CD14-positive monocyte (primary cell): ENCODE data around the gene AGAP1. TPM values are rescaled to one million over a fixed set of nuclear protein-coding genes. Genes with fewer than 3 reads are reported as not detected.

Experiments used
- DNase-seq, 3 donors: peaks; one replicate each; pipeline ENCODE4 v3.0.0-alpha.2; 2011 to 2022
- H2AFZ ChIP-seq: 2 replicates; pipeline ENCODE4 v1.6.0; 2012; ENCODE audit warnings: mild to moderate bottlenecking, low read depth, low read length, inconsistent platforms; ENCODE audit not compliant: insufficient read depth, poor library complexity, severe bottlenecking
- H3K27ac ChIP-seq, 2 donors: 1 replicate in 1 of 2; 2 replicates in 1 of 2; pipeline ENCODE4 v1.5.1; 2012 to 2013; ENCODE audit warnings: low read length in 2 of 2, control low read depth in 1 of 2, inconsistent platforms in 1 of 2, low read depth in 1 of 2, mild to moderate bottlenecking in 1 of 2
- H3K27me3 ChIP-seq, 2 donors: one replicate each; pipeline versions ENCODE4 v1.6.0 to v1.6.1; 2011 to 2013; ENCODE audit warnings: low read length in 2 of 2; ENCODE audit not compliant: control insufficient read depth in 2 of 2, insufficient read depth in 2 of 2
- H3K36me3 ChIP-seq, 2 donors: replicated peaks in 1 of 2; 1 replicate in 1 of 2; 2 replicates in 1 of 2; pipeline versions ENCODE4 v1.5.1 to v1.6.1; 2012 to 2013; ENCODE audit warnings: low read length in 2 of 2, control low read depth in 1 of 2, inconsistent platforms in 1 of 2, mild to moderate bottlenecking in 1 of 2; ENCODE audit not compliant: insufficient read depth in 2 of 2, control insufficient read depth in 1 of 2
- H3K4me1 ChIP-seq, 2 donors: 1 replicate in 1 of 2; 2 replicates in 1 of 2; pipeline versions ENCODE4 v1.5.1 to v1.6.1; 2012 to 2013; ENCODE audit warnings: low read length in 2 of 2, control low read depth in 1 of 2, inconsistent platforms in 1 of 2, mild to moderate bottlenecking in 1 of 2, moderate library complexity in 1 of 2; ENCODE audit not compliant: insufficient read depth in 2 of 2, control insufficient read depth in 1 of 2
- H3K4me2 ChIP-seq: replicated peaks from 2 replicates; pipeline ENCODE3; 2012; ENCODE audit warnings: low read length, moderate library complexity, mild to moderate bottlenecking; ENCODE audit not compliant: poor library complexity, severe bottlenecking; ENCODE audit errors: extremely low read depth
- H3K4me3 ChIP-seq, 3 experiments: fragments of 200-600 bp in 1 of 3; sonication (generic) in 1 of 3; replicated peaks in 1 of 3; 1 replicate in 2 of 3; 2 replicates in 1 of 3; pipeline ENCODE4 v1.5.1; 2011 to 2013; ENCODE audit warnings: low read length in 3 of 3, mild to moderate bottlenecking in 3 of 3, control low read depth in 2 of 3, low read depth in 2 of 3, inconsistent platforms in 1 of 3, moderate library complexity in 1 of 3
- H3K79me2 ChIP-seq: 2 replicates; pipeline ENCODE4 v1.6.0; 2012; ENCODE audit warnings: mild to moderate bottlenecking, control low read depth, inconsistent platforms, low read length, moderate library complexity; ENCODE audit not compliant: insufficient read depth
- H3K9ac ChIP-seq: 2 replicates; pipeline ENCODE4 v1.6.0; 2017; ENCODE audit warnings: low read length, mild to moderate bottlenecking; ENCODE audit not compliant: insufficient read depth, poor library complexity, severe bottlenecking
- H3K9me3 ChIP-seq, 2 donors: replicated peaks in 1 of 2; 1 replicate in 1 of 2; 2 replicates in 1 of 2; pipeline versions ENCODE4 v1.5.1 to v1.6.1; 2012 to 2013; ENCODE audit warnings: low read length in 2 of 2, control low read depth in 1 of 2; ENCODE audit not compliant: control insufficient read depth in 1 of 2, insufficient read depth in 1 of 2
- H4K20me1 ChIP-seq: 2 replicates; pipeline ENCODE4 v1.6.0; 2012; ENCODE audit warnings: mild to moderate bottlenecking, low read length, control low read depth, moderate library complexity; ENCODE audit not compliant: insufficient read depth
- H3K27ac Mint-ChIP-seq, 7 donors: one replicate each; pipeline ENCODE4 v1.8.0; 2020; ENCODE audit warnings: mild to moderate bottlenecking in 7 of 7, mixed read lengths in 7 of 7, moderate library complexity in 6 of 7, inconsistent platforms in 2 of 7
- H3K27me3 Mint-ChIP-seq, 3 donors: one replicate each; pipeline ENCODE4 v1.8.0; 2021 to 2022; ENCODE audit warnings: low read depth in 3 of 3, mild to moderate bottlenecking in 3 of 3, mixed read lengths in 3 of 3, moderate library complexity in 3 of 3, inconsistent platforms in 1 of 3
- H3K36me3 Mint-ChIP-seq, 2 donors: one replicate each; pipeline ENCODE4 v1.8.0; 2020; ENCODE audit warnings: mixed read lengths in 2 of 2, inconsistent platforms in 1 of 2, mild to moderate bottlenecking in 1 of 2
- H3K4me1 Mint-ChIP-seq: one replicate; pipeline ENCODE4 v1.8.0; 2020; ENCODE audit warnings: mild to moderate bottlenecking, mixed read lengths
- H3K4me3 Mint-ChIP-seq, 2 donors: one replicate each; pipeline ENCODE4 v1.8.0; 2020; ENCODE audit warnings: mild to moderate bottlenecking in 2 of 2, mixed read lengths in 2 of 2, moderate library complexity in 1 of 2
- H3K9me3 Mint-ChIP-seq, 7 donors: one replicate each; pipeline ENCODE4 v1.8.0; 2020 to 2022; ENCODE audit warnings: mixed read lengths in 7 of 7, mild to moderate bottlenecking in 6 of 7, moderate library complexity in 6 of 7, inconsistent platforms in 2 of 7
- WGBS: methylation state at CpG from one replicate; pipeline ENCODE4 v1.1.5; 2013; ENCODE audit warnings: missing lambda C conversion rate; ENCODE audit not compliant: insufficient coverage; 5-methylcytosine and 5-hydroxymethylcytosine counted together
- intact Hi-C, 2 donors: fragments of 100-400 bp; cut with micrococcal nuclease; formaldehyde crosslinking; loops; one replicate each; pipeline versions ENCODE4 v1.15.0 to v1.15.1; 2023
- polyA plus RNA-seq, 3 donors: library from polyadenylated mRNA; depleted of rRNA in 1 of 3; unstranded in 2 of 3; stranded (reverse) in 1 of 3; fragments of 300-500 nt in 2 of 3; fragments of >200 nt in 1 of 3; fragmentation: Illumina TruSeq in 2 of 3; gene quantifications; 1 replicate in 2 of 3; 2 replicates in 1 of 3; pipeline ENCODE4 v1.2.3, GENCODE V29; 2012 to 2021
- TF ChIP-seq, protein P1 (sequence below): fragments of 200-600 bp; IDR thresholded peaks from one replicate; pipeline ENCODE4 v1.8.0; 2022; ENCODE audit warnings: antibody characterized with exemption, mild to moderate bottlenecking

The AGAP1 gene
- polyA plus RNA-seq, 3 donors: 0.12 TPM; not detected in 2

DNA sequence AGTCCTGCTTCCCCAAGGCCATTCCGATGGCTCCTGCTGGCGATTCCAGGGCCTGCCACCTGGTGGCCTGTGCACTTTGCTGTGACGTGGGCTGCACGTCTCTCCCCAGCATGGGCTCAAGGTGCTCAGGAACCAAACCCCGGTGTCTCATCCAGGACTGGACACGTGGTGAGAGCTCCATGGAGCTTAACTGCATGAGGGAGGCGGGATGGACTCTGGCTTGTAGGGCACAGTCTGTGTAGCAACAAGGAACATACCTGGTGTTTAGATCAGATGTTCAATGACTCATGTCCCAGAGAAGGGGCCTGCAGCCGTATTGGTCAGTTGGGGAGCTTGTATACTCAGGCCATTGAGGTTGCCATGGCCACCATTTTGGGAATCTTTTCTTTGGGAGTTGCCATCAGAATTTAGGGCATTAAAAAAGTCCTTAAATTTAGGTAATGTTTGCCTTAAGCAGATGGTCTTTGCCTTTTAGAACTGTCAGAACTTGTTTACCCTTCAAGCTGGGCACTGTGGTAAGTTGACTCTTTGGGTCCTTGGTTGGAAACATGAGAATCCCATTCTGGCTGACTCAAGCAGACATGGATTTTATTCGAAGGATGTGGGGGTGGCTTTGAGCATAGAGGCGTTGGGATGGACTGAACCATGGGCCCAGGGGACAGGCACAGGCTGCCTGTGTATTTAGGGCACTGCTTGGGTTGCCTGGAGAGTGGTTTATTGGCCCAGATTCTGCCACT, 21.0 kb downstream of the AGAP1 start:
- Histone ChIP-seq H4K20me1 (no peaks in the 10 kb centered on the region), H3K9me3 (peaks cover 0 to 4% of the 10 kb centered on the region in 2 donors), H3K27ac (no peak overlapping the region), H3K27me3 (no peaks in the 10 kb centered on the region), H3K36me3 (no peaks in the 10 kb centered on the region), H3K79me2 (no peaks in the 10 kb centered on the region), H3K4me3 (no peak overlapping the region), H3K4me2 (no peak overlapping the region), H2AFZ (no peak overlapping the region), H3K4me1 (no peaks in the 10 kb centered on the region), H3K9ac (no peak overlapping the region)
- Mint-ChIP-seq H3K4me1 (no peaks in the 10 kb centered on the region), H3K4me3 (no peak overlapping the region), H3K27ac (no peak overlapping the region), H3K27me3 (peaks cover 2 to 4% (median 4%) of the 10 kb centered on the region in 3 donors), H3K9me3 (peaks cover 0 to 11% (median 0%) of the 10 kb centered on the region in 7 donors), H3K36me3 (no peaks in the 10 kb centered on the region)
- intact Hi-C loops: no loop called here
- TF ChIP-seq, protein P1, sequence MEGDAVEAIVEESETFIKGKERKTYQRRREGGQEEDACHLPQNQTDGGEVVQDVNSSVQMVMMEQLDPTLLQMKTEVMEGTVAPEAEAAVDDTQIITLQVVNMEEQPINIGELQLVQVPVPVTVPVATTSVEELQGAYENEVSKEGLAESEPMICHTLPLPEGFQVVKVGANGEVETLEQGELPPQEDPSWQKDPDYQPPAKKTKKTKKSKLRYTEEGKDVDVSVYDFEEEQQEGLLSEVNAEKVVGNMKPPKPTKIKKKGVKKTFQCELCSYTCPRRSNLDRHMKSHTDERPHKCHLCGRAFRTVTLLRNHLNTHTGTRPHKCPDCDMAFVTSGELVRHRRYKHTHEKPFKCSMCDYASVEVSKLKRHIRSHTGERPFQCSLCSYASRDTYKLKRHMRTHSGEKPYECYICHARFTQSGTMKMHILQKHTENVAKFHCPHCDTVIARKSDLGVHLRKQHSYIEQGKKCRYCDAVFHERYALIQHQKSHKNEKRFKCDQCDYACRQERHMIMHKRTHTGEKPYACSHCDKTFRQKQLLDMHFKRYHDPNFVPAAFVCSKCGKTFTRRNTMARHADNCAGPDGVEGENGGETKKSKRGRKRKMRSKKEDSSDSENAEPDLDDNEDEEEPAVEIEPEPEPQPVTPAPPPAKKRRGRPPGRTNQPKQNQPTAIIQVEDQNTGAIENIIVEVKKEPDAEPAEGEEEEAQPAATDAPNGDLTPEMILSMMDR: no peak
- no peak for DNase-seq
- WGBS: 91% methylated on average over 10 of the region's 10 CpGs

DNA sequence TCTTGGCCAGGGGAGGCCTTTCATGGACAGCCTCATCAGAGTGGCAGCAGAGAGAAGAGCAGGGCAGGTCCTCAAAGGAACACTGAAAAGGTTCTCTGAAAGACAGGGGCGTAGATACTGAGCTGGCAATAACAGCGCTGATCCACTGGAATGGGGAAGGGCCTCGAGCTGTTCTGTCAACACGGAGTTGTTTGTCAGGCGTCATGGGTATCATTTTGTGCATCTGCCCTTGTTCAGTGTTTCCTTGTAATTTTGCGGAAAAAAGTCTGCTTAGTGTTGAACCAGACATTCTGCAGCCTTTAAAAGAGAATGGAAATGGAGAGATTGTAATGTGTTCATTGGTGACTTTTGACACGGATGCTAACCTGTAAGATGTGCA, 21.5 kb downstream of the AGAP1 start:
- no peaks in the 10 kb centered on the region for H4K20me1 ChIP-seq
- Mint-ChIP-seq H3K4me3 (no peak overlapping the region), H3K27ac (no peak overlapping the region), H3K9me3 (peaks cover 0 to 7% (median under 1%) of the 10 kb centered on the region in 7 donors), H3K27me3 (peaks cover 2 to 4% (median 4%) of the 10 kb centered on the region in 3 donors), H3K36me3 (no peaks in the 10 kb centered on the region), H3K4me1 (no peaks in the 10 kb centered on the region)
- no peaks in the 10 kb centered on the region for H3K79me2 ChIP-seq
- H3K9me3 ChIP-seq: peaks cover 0 to 4% of the 10 kb centered on the region in 2 donors
- H2AFZ ChIP-seq: no peak overlapping the region
- no peaks in the 10 kb centered on the region for H3K27me3 ChIP-seq
- TF ChIP-seq, protein P1: no peak
- H3K4me2 ChIP-seq: no peak overlapping the region
- no peaks in the 10 kb centered on the region for H3K4me1 ChIP-seq
- DNase-seq: no peak
- H3K9ac ChIP-seq: no peak overlapping the region
- H3K27ac ChIP-seq: no peak overlapping the region
- 89% methylated on average over 7 of the region's 7 CpGs for WGBS
- intact Hi-C loops: no loop called here
- H3K36me3 ChIP-seq: no peaks in the 10 kb centered on the region
- H3K4me3 ChIP-seq: no peak overlapping the region
